ENCODE results near the gene SAMD13.

The SAMD13 gene

DNA sequence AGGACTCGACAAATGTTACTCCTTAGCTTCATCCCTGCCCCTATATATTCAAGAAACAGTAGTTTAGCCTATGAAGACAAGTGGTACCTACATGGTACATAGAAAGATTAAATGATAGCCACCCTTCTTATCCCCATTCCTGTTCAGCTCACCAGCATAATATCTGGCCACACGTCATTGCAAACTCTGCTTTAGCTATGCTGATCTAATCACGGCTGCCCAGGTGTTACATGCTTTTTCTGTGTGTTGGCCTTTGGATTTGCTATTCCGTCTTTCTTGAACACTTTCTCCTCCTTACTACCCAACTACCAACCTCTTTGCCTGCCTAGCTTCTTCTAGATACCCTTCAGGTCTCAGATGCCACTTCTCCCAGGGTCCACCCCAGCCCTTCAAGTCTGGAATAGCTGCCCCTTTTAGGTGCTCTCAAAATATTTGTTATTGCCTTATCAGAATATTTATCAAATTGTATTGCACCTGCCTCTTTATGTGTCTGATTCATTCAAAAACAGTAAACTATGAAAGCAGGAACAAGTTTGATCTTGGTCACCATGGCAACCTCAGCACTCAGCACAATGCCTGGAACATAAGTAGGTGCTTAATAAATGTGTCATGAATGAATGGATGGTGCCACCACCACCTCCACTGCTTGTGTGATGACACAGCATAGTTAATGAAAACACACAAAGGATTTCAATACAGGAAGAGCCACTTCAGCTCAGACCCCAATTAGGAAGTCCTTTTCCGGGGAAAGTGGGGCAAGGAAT, 85.4 kb downstream of the SAMD13 start:
- H3K4me3 ChIP-seq (ENCODE audit: low read depth, low read length): no peak overlapping the region
- TF ChIP-seq, protein P1, sequence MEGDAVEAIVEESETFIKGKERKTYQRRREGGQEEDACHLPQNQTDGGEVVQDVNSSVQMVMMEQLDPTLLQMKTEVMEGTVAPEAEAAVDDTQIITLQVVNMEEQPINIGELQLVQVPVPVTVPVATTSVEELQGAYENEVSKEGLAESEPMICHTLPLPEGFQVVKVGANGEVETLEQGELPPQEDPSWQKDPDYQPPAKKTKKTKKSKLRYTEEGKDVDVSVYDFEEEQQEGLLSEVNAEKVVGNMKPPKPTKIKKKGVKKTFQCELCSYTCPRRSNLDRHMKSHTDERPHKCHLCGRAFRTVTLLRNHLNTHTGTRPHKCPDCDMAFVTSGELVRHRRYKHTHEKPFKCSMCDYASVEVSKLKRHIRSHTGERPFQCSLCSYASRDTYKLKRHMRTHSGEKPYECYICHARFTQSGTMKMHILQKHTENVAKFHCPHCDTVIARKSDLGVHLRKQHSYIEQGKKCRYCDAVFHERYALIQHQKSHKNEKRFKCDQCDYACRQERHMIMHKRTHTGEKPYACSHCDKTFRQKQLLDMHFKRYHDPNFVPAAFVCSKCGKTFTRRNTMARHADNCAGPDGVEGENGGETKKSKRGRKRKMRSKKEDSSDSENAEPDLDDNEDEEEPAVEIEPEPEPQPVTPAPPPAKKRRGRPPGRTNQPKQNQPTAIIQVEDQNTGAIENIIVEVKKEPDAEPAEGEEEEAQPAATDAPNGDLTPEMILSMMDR (IDR thresholded peaks at IDR 0.05; ENCODE audit: borderline replicate concordance, insufficient read depth, low read depth, low read length): no peak

DNA sequence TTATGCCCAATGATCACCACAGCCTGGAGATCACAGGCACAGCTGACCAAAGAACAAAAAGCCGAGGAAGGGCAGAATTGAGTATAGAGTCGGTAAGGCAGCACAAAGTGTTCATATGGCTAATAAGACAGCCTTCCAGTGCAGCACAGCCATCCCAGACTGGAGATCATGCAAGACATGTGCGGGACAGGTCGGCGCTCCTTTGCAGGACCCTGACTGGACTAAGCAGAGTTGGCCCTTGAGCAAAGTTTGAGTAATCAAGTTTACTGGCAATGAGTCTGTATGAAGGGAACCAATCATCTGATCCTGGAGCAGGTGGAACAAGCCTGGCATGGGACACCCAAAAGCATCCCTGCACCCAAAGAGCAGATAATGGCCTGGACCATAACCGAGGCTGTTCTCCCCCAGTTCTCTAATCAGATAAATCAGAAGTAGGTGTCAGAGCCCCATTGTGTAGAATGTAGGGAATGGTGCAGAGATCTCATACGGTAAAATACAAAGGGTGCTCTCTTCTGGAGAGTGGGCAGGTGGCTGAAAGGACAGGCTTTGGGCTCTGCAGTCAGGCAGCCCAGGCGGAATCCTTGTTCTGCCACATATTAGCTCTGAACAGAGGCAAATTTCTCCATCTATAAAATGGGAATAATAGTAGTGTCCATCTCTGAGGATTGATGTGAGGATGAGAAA, 86.1 kb downstream of the SAMD13 start:
- TF ChIP-seq, protein P1 (IDR thresholded peaks at IDR 0.05; ENCODE audit: borderline replicate concordance, insufficient read depth, low read depth, low read length): no peak
- H3K4me3 ChIP-seq (ENCODE audit: low read depth, low read length): no peak overlapping the region

DNA sequence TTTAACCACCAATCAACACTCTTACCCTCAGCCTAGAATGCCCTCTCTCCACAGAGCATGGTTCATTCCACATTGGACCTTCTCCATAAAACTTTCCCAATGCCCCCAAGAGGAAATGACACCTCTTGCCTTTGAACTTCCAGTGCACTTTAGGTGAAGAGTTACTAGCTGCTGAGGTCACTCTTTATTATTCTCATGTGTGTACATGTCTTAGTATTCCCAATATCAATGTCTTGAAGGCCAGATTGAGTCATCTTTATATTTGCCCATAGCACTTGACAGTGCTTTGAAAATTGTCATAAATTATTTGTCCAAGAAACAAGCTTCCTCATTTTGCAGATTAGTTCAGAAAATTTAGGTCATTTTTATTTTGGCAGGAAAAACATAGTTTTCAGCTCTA, 88.7 kb downstream of the SAMD13 start:
- TF ChIP-seq, protein P1 (IDR thresholded peaks at IDR 0.05; ENCODE audit: borderline replicate concordance, insufficient read depth, low read depth, low read length): no peak
- no peak overlapping the region for H3K4me3 ChIP-seq (ENCODE audit: low read depth, low read length)

DNA sequence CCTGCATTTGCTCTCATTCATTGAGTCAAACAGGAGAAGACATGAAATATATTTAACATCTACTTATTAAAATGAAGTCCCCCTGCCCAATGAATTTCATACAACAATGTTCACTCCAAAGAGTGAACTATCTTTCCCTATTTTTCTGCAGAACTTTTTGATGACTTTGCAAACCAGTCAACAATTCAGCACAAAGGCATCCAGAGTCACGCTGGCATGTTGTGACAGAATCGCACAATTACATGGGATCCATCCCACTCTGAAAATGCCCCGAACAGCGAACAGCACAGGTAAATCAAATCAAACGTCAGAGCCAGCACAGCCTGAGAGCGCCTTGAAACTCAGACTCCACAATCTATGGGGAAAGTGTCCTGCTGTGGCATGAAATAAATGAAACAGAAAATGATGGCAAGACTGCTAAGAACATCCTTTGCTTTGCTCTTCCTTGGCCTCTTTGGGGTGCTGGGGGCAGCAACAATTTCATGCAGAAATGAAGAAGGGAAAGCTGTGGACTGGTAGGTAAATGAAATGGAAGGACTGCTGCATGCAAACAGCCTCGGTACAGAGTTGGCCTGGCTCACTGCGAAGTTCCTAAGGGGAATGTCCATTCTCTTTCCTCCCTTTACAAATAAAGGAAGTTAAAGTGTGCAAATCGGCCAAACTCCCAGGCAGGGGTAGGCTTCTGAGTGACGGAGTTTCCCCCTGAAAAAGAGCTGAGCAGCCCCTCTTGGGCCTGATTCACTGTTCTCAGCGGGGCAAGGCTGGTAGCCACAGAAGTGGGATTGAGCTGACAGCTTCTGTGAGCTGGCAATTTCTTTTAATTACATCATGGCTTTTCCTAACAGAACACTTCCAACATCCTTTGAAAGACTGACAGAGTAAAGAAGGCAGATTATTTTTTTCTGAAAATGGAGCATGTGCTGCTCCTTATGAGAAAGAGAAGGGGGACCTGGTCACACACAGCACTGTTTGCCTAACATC, 97.0 kb downstream of the SAMD13 start, which contains the start of gene DNASE2B:
Gene DNASE2B, plus strand, starts transcription at position 310 of the 981 bp plus-strand sequence. Its CDS starts 81 bp downstream, at position 391.
- H3K4me3 ChIP-seq (ENCODE audit: low read depth, low read length): no peak within 1 kb of the TSS
- TF ChIP-seq, protein P1 (IDR thresholded peaks at IDR 0.05; ENCODE audit: borderline replicate concordance, insufficient read depth, low read depth, low read length): no peak
